Glomerular visceral epithelial cell (primary cell): ENCODE results near the gene SRGAP3.
"Not testable (repeated sequence)": the region's sequence is repeated elsewhere in the genome, so short reads cannot be mapped to it uniquely, and the experiment has no call there.

Experiments
- DNase-seq: peaks from one replicate; pipeline ENCODE4 v3.0.0-alpha.2; 2016; ENCODE audit errors: extremely low spot score

The SRGAP3 gene

GRCh38 chr3:9249273-9250192 is at the start of gene SRGAP3:
SRGAP3 (minus strand) TSS chr3:9249646; CDS start chr3:9248951, 695 bp downstream.
- peak; percentile 81 for DNase-seq

- DNase-seq: no peak
These were observed 48.8 kb upstream of the SRGAP3 start for GRCh38 chr3:9298236-9298635.

- no peak for DNase-seq
These were observed 46.8 kb upstream of the SRGAP3 start for GRCh38 chr3:9296241-9296640.

- DNase-seq: no peak
These were observed 45.6 kb upstream of the SRGAP3 start for GRCh38 chr3:9295007-9295406.

GRCh38 chr3:9293953-9294352 is 44.5 kb upstream of the SRGAP3 start:
- DNase-seq: not testable (repeated sequence)

- DNase-seq: no peak
These were observed 43.6 kb upstream of the SRGAP3 start for GRCh38 chr3:9293076-9293475.

- DNase-seq: no peak
These were observed 43.1 kb upstream of the SRGAP3 start for GRCh38 chr3:9292516-9292915.

GRCh38 chr3:9291821-9292410 is 42.5 kb upstream of the SRGAP3 start:
- DNase-seq: no peak

GRCh38 chr3:9290566-9290965 is 41.1 kb upstream of the SRGAP3 start:
- no peak for DNase-seq

GRCh38 chr3:9281533-9281932 is 32.1 kb upstream of the SRGAP3 start:
- DNase-seq: not testable (repeated sequence)

GRCh38 chr3:9280451-9281219 is 31.2 kb upstream of the SRGAP3 start:
- no peak for DNase-seq

GRCh38 chr3:9279966-9280365 is 30.5 kb upstream of the SRGAP3 start:
- no peak for DNase-seq

GRCh38 chr3:9278498-9278897 is 29.1 kb upstream of the SRGAP3 start:
- no peak for DNase-seq

GRCh38 chr3:9278085-9278484 is 28.6 kb upstream of the SRGAP3 start:
- DNase-seq: no peak

- DNase-seq: no peak
These were observed 27.4 kb upstream of the SRGAP3 start for GRCh38 chr3:9276761-9277370.

- DNase-seq: no peak
These were observed 22.5 kb upstream of the SRGAP3 start for GRCh38 chr3:9271903-9272302.

- DNase-seq: no peak
These were observed 21.3 kb upstream of the SRGAP3 start for GRCh38 chr3:9270704-9271103.

GRCh38 chr3:9266716-9267115 is 17.3 kb upstream of the SRGAP3 start:
- DNase-seq: no peak

GRCh38 chr3:9260305-9260704 is 10.9 kb upstream of the SRGAP3 start:
- no peak for DNase-seq

- DNase-seq: no peak
These were observed 7.6 kb upstream of the SRGAP3 start for GRCh38 chr3:9257092-9257491.

- DNase-seq: no peak
These were observed 6.5 kb upstream of the SRGAP3 start for GRCh38 chr3:9255976-9256375.

GRCh38 chr3:9254764-9255163 is 5.3 kb upstream of the SRGAP3 start:
- no peak for DNase-seq
